Panc1 (cell line): Measurements from ENCODE around the gene ATP13A3.

Source experiments
- CTCF ChIP-seq: fragments of 450-650 bp; IDR thresholded peaks from 2 replicates; pipeline ENCODE4 v1.5.1; 2017; ENCODE audit warnings: mild to moderate bottlenecking
- POLR2AphosphoS5 ChIP-seq: IDR thresholded peaks from 2 replicates; pipeline ENCODE4 v1.6.1; 2012; ENCODE audit warnings: mild to moderate bottlenecking, low read depth, low read length, moderate library complexity
- SIN3A ChIP-seq: IDR thresholded peaks from 2 replicates; pipeline ENCODE4 v1.6.1; 2012; ENCODE audit warnings: low read depth, mild to moderate bottlenecking, low read length, moderate library complexity, borderline replicate concordance; ENCODE audit not compliant: insufficient read depth
- TF ChIP-seq, protein P1 (sequence below), 2 experiments: IDR thresholded peaks; 2 replicates each; pipeline ENCODE4 v1.6.1; 2011 to 2012; ENCODE audit warnings: low read depth in 2 of 2, control low read depth in 1 of 2, low read length in 1 of 2, mild to moderate bottlenecking in 1 of 2, moderate library complexity in 1 of 2; ENCODE audit not compliant: insufficient read depth in 1 of 2

DNA sequence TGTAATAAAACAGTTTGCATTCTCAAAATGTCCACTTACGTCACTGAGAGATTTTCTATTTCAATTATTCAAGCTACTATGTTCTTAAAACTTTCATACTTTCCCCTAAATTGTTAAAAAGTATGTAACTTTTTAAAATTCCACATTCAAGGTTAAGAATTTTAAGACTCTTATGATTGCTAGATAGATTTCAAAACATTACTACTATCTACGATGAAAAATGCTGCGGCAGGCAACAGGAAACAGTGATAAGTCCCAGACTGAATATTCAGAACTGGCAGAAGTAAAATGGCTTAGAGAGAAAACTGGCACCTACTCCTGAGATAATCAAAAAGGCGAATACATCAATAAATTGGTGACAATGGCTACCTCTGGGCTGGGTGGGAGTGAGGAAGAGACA is 16.2 kb downstream of the ATP13A3 start:
- no peak for TF ChIP-seq CTCF
- TF ChIP-seq, protein P1, sequence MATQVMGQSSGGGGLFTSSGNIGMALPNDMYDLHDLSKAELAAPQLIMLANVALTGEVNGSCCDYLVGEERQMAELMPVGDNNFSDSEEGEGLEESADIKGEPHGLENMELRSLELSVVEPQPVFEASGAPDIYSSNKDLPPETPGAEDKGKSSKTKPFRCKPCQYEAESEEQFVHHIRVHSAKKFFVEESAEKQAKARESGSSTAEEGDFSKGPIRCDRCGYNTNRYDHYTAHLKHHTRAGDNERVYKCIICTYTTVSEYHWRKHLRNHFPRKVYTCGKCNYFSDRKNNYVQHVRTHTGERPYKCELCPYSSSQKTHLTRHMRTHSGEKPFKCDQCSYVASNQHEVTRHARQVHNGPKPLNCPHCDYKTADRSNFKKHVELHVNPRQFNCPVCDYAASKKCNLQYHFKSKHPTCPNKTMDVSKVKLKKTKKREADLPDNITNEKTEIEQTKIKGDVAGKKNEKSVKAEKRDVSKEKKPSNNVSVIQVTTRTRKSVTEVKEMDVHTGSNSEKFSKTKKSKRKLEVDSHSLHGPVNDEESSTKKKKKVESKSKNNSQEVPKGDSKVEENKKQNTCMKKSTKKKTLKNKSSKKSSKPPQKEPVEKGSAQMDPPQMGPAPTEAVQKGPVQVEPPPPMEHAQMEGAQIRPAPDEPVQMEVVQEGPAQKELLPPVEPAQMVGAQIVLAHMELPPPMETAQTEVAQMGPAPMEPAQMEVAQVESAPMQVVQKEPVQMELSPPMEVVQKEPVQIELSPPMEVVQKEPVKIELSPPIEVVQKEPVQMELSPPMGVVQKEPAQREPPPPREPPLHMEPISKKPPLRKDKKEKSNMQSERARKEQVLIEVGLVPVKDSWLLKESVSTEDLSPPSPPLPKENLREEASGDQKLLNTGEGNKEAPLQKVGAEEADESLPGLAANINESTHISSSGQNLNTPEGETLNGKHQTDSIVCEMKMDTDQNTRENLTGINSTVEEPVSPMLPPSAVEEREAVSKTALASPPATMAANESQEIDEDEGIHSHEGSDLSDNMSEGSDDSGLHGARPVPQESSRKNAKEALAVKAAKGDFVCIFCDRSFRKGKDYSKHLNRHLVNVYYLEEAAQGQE (IDR thresholded peaks at IDR 0.05; ENCODE audit: insufficient read depth in 1 of 2, low read depth in 2 of 2, low read length in 1 of 2) = no peak
- TF ChIP-seq POLR2AphosphoS5 = no peak
- TF ChIP-seq SIN3A = no peak
